Kidney tubule cell (primary cell): ENCODE data around the gene TNNI2.
A peak's percentile ranks its signal among the peaks of the same experiment; 100 is the strongest.

Source experiments
- DNase-seq: peaks from one replicate; pipeline ENCODE4 v3.0.0-alpha.2; 2018; ENCODE audit warnings: low spot score

Gene TNNI2

DNA sequence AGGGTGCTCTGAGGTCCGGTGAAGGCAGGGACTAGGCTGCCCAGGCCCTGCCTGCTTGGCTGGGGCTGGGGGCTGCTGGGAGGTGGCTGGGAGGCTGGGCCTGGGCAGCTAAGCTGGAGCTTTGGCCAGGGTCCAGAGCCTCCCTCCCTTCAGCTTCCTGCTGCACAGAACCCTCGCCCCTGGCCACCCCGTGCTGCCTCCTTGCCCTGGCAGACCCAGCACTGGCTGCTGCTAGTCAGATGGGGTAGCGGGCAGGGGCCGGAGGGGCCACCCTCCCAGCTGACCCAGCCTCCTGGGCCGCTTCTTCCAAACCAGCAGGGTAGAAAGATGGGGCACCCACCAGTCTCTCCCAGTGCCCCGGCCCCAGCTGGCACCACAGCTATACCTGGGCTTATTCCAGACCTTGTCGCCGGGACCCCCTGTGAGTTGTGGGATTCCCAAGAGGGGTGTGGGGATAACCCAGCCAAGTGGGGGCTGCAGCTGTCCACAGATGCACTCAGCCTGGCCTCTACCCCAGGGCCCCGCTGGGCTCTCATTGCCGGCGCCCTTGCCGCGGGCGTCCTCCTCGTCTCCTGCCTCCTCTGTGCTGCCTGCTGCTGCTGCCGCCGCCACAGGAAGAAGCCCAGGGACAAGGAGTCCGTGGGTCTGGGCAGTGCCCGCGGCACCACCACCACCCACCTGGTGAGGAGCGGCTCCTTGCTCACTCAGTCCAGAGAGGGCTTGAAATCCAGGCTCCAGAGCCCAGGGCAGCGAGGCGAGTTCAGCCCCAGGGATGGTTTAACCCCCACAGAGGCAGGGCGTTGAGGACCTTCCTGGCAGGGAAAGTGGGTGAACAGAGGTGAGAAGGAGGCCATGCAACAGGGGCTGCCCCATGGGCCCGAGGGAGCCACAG lies 3.8 kb upstream of the TNNI2 start, which contains the start of gene SYT8:
Gene SYT8 (plus strand): TSS at position 212 of the 892 bp plus-strand sequence. CDS start 116 bp downstream, at position 328.
- no peak for DNase-seq

DNA sequence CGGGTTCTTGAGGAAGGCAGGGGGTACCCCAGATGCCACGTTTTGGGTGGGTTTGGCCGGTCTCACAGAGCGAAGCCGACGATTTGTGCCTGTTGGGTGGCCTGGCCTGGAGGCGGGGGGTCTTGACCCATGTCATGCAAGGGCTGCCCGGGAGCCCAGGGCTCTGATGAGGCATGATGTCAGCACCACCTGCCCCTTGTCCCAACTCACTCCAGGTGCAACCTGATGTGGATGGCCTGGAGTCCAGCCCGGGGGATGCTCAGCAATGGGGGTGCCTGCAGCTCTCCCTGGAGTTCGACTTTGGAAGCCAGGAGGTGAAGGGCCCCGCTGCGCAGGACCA lies 3.1 kb upstream of the TNNI2 start:
- DNase-seq: no peak

DNA sequence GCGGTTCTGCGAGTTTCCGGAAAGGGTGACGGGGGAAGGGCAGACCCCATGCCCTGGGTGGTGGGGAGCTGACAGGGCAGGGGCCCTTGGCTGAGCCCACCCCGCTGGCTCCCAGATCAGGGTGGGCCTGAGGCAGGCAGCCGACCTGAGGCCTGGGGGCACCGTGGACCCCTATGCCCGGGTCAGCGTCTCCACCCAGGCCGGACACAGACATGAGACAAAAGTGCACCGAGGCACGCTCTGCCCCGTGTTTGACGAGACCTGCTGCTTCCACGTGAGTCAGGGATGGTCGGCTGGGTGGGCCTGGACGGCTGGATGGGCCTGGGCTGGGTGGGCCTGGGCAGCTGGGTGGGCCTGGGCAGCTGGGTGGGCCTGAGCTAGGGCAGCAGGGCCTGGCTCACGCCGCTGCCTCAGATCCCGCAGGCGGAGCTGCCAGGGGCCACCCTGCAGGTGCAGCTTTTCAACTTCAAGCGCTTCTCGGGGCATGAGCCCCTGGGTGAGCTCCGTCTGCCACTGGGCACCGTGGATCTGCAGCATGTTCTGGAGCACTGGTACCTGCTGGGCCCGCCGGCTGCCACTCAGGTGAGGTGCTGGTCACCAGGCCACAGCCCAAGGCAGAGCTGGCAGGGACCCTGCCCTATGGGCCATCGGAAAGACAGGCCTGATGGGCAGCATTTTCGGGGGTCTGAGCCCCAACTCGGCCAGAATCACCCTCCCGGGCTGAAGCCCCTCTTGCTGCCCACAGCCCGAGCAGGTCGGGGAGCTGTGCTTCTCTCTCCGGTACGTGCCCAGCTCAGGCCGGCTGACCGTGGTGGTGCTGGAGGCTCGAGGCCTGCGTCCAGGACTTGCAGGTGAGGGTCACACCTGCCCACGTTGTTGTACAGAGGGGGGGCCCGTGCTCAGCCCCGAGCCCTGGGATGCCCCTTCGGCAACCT lies 2.5 kb upstream of the TNNI2 start:
- no peak for DNase-seq

DNA sequence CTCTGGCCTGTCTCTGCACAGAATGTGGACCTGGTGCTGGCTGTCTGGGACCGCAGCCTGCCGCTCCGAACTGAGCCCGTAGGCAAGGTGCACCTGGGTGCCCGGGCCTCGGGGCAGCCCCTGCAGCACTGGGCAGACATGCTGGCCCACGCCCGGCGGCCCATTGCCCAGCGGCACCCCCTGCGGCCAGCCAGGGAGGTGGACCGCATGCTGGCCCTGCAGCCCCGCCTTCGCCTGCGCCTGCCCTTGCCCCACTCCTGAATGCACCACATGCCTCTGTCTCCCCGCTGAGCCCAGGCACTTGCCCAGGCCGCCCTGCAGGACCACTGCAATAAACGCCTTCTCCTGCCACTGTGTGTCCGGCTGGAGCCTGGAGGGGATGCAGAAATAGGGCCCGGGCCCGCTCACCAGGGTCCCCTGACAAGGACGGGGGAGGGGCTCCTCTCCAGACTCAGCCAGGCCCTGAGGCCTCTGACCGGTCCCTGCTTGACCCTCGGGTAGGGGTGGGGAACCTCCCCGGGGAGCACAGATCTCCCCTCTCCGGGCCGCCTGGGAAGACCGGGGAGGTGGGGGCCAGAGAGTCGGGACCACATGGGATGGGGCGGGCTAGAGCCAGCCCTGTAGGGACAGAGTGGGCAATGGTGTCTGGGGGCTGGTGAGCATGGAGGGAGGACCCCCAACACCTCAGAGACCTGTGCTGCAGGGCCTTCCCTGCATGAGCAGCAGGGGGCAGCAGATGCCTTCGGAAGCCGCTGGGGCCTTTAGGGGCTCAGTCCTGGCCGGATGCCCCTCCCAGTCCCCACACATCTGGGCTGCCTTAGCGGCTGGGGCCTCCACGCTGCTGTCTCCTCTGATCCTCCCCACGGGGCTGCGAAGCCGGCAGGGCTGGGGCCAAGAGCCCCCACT lies 1.4 kb upstream of the TNNI2 start:
- peak; percentile 37 for DNase-seq

DNA sequence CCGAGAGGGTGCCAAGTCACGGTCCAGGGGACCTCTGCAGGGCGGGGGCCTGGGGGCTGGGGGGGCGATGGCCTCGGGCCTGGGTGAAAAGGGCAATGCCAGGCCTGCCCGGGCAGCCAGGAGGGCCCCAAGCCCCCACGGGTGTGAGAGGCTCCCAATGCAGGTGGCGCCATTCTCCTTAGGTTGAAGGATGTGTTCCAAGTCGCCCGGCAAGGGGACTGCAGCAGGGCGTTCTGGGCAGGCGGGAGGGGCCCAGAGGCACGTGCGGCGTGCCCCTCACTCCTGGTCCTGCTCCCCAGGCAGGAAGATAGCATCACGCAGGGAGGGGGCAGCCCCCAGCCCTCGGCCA lies 730 bp upstream of the TNNI2 start:
- DNase-seq: no peak

DNA sequence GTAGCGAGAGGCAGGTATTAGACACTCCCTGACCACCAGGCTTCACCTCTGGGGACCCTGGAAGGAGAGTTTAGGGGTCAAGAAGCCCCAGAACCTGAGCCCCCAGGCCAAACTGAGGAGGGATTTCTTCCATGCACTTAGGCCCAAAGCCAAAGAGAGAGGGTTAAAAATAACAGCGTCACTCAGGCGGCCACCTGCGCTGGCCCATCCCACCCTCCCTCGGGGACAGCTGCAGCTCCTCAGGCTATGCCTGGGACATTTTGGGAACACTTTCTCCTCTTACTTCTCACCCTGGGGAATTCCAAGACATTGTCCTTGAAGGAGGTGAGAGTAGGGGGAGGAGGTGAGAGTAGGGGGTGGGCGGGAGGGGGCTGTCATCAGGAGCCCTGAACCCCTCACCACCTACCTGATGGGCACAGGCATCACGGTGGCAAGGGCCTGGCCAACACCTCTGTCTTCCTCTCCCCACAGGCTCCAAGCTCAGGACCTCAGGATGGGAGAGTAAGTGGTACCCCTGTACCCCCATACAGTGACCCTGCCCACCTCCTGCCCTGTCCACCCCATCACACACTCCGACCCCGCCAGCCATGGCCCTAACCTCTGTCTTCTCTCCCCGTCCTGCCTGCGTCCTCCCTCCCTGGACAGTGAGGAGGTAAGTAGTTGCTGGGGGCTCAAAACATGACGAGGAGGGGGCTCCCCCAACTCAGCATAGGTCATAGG lies 583 bp downstream of the TNNI2 start:
- DNase-seq: no peak

DNA sequence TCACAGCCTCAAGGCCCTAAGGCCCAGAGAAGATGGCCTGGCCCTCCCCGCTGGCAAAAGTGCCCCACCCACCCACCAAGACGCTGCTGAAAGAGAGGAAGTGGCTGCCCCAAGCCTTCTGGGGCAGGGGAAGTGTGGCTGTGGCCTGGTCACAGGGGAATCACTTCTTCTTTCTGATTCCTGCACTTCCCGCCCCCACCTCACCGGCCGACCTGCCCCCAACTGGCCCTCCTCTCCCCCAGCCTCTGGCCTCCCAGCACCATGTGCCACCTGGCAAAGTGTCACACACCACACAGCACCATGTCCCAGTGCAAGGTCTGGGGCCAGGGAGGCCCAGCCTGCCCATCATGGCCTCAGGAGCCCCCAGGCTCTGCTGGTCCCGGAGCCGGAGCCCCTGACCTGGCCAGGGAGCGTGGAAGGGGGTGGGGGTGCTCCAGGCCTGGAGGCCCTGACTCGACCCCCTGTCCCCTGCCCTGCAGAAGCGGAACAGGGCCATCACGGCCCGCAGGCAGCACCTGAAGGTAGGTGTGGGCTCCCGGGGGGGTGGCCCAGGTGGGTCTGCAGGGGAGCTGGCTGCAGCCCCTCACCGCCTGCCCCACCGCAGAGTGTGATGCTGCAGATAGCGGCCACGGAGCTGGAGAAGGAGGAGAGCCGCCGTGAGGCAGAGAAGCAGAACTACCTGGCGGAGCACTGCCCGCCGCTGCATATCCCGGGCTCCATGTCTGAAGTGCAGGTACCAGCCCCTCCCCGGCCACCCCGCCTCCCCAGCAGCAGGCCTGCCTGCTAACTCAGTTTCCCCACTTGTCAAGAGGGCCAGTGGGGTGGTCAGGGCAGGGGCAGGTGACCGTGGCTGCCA lies 1.4 kb downstream of the TNNI2 start:
- DNase-seq: no peak

DNA sequence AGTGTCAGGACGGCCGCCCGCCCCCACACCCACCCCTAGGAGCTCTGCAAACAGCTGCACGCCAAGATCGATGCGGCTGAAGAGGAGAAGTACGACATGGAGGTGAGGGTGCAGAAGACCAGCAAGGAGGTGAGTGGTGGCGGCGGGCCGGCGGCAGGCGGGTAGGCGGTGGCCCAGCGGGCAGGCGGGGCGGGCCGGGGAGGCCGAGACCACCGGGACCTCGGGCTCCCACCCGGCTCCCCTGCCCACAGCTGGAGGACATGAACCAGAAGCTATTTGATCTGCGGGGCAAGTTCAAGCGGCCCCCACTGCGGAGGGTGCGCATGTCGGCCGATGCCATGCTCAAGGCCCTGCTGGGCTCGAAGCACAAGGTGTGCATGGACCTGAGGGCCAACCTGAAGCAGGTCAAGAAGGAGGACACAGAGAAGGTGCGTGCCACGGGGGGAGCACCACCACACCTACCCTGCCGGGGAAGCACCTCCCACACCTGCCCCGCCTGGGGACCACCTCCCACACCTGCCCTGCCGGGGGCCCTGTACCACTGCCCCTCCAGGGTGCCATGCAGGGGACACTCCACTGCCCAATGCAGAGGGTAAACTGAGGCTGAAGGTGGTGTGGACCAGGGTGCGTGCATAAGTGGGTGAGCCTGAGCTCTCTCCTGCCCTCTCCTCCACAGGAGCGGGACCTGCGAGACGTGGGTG lies 2.1 kb downstream of the TNNI2 start:
- no peak for DNase-seq

DNA sequence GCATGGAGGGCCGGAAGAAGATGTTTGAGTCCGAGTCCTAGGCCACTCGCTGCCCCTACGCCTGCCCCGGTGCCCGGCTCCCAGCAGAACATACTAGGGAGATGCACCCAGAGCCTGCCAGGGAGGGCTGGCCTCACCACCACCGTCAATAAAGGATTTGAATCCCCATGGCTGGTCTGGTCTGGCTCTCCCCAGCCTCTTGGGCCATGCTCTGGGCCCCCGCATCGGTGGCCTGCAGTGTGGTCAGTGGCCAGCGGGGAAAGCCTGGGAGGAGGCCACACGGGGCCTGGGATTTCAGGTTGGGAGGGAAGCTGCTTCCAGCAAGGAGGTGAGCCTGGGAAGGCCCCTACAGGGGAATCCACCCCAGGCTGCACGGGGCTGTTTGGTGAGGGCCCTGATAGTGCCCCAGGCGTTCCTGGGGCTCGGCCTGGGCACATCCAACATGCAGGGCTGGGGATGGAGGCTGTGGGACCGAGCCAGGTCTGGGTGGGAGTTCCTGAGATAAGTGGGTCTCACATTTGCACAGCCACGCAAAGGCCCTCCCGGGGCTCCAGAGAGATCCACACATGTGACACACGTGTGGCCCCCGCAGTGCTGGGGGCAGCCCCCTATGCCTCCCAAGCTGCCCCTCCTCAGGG lies 2.8 kb downstream of the TNNI2 start:
- DNase-seq: no peak

DNA sequence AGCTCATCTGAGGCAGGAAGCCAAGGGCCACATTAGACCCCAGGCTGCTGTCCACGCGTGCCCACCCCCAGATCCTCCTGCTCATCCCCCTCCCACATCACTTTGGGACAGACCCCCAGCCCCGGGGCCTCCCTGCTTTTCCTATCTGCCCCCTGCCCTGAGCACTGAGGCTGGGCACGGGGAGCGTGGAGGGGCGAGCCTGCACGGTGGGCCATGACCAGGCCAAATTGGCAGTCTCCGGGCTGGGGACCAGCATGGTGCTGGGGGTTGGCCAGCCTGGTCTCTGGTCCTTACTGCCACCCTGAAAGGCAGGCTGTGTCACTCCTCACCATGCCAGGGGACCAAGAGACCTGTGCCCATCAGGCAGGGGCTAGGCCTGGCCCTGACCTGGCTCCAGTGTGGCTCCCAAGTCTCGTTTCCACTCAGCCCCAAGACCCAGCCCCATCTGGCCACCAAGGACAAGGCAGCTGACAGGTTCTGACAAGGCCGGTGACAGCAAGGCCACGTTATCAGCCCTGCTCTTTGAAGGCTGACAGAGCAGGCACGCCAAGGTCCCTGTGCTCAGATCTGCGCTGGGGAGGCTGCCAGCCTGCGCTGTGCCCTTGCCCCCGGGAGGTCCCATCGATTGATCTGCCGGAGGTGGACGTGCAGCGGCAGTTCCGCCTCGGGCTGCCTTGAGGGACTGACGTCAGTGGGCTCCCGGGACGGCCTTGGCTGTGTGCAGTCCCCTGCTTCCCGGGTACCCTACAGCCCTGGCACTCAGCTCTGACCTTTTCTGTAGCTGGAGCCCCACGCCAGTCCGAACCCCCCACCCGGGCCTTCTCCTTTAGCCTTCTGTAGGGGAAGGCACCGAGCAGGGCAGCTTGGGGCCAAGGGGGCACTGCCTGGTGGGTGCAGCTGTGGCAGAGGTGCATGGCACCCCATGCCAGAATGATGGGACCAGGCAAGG lies 3.6 kb downstream of the TNNI2 start:
- no peak for DNase-seq

DNA sequence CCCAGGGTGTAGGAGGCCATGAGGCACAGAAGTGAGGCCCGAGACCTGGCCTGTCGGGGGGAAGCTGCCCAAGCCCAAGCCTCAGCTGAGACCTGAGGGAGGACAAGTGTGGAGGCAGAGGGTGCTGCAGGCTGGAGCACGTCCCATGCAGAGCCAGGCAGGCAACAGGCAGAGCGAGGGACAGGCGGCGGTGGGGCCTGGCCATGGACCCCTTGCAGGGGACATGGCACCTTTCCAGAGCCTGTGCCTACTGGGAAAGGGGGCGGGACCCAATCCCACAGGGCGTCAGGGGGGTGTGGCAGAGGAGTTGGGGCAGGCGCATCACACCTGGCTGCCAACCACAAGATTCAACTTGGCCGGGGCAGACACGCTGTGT lies 4.3 kb downstream of the TNNI2 start:
- no peak for DNase-seq

DNA sequence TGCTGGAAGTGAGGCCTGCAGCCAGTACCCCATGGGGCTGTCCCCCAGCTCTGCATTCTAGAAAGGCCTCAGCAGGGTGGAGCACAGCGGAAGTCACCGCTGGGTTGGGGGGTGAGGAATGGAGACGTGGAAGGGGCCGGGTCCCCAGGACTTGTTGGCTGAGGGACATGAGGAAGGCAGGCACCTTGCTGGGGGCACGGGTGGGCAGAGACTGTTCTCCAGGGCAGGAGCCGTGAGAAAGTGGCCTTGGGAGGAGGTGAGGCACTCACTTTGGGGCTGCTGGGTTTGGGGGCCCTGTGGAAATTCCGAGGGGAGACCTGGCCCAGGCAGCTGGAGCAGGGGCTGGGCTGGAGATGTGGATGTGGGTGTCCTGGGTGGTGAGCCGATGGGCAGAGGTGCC lies 5.0 kb downstream of the TNNI2 start:
- DNase-seq: no peak

DNA sequence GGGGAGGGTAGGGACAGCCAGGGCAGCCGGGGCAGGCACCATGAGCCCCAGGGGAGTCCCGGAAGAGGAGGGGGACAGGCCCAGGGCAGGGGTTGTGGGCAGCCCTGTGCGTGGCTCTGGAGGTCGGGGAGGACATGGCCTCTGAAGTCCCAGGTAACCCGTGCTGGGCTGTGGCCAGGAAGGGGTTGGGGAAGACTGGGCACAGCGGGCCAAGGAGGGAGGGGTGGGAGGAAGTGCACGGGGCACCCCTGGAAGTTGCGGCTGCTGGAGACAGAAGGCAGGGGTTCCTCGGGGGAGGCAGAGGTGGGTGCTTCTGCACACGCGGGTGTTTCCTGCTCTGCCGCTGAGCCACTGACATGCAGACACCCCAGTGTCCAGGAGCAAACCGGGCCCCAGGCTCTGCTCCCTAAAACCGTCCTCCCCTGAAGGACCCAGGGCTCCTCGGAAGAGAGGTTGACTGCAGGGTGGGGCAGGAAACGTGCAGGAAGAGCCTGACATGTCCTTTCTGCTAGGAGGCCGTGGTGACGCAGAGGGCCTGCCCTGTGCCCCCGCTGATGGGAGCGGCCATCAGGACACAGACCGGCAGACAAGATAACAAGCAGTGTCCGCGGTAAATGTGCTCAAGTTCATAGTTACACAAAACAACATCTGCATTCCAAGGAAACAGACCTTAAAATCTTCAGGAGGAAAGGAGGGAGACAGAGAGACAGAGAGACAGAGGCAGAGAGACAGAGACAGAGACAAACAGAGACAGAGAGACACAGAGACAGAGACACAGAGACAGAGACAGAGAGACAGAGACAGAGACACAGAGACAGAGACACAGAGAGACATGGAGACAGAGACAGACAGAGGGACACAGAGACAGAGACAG lies 5.7 kb downstream of the TNNI2 start:
- DNase-seq: no peak

DNA sequence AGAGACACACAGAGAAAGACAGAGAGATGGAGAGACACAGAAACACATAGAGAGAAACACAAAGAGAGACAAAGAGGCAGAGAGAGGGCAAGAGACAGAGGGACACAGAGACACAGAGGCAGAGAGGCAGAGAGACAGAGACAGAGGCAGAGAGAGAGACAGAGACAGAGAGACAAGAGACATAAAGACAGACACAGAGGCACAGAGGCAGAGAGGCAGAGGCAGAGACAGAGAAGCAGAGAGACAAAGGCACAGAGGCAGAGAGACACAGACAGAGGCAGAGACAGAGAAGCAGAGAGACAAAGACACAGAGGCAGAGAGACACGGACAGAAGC lies 6.3 kb downstream of the TNNI2 start:
- no peak for DNase-seq

DNA sequence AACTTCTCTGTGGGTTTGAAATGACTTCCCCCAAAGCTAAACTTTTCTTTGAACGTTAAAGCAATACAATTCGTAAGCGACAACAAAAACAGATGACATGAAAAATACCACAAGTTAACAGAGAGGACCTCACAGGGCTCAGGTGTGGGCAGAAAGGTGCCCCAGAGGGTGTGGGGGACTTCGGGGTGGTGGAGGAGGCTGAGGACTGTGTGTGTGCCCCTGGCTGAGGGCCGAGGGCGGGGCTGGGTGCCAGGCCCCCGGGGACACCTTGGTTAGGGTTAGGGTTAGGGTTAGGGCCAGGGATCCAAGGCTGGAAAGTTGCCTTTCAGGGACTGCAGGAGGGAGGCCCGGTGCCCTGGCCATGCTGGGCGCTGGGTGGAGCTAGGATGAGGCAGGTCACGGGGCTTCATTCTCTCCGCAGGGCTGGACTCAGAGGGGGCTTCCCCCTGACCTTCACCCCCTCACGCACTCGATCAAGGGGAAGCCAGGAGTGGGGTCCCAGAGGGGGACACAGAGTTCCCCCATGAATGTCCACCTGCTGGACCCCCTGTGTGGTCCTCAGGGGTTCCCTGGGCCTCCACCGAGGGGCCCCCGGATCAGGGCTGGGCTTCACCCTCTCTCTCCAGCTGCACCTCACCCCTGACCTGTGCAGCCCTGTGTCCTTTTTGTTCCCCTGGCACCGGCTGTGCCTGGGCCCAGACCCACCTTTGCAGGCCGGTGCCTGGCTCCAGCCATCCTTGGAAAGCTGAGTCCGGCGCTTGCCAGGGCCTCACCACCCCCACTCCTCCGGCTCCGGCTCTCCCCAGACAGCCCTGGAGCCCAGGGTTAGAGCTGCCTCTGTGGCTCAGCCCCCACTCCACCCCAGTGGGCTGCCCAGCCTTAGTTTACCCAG lies 7.0 kb downstream of the TNNI2 start:
- DNase-seq: no peak

DNA sequence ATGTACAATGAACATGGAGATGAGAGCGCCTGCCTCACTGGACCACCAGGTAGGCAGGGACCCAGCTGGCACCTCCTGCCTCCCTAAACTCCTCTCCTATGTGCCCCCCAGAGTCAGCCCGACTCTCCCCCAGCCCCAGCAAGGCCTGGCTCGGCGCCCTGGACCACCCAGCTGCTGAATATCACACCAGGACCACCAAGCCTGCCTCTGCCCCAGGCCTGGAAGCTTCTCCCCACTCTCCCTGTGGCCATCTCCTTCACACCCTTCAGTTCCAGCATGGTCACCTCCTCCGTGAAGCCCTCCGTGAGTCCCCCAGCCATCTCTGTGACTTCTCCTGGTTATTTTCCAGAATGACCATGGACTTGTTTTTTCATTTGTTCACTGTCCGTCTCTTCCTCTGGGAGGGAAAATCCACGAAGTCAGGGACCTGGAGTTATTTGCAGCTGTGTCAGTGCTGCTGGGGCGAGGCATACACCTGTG lies 7.7 kb downstream of the TNNI2 start:
- DNase-seq: no peak
